HepG2 (cell line): ENCODE data around the gene SDK2. TPM values are rescaled to one million over a fixed set of nuclear protein-coding genes. Genes with fewer than 3 reads are reported as not detected.
A peak's percentile ranks its signal among the peaks of the same experiment; 100 is the strongest.

Experiments
- ATF7 ChIP-seq, 2 experiments: fragments of 450-650 bp in 1 of 2; sonication (generic) in 1 of 2; formaldehyde crosslinking in 1 of 2; IDR thresholded peaks; 2 replicates each; pipeline versions ENCODE4 v1.4.0 to v1.6.1; 2016 to 2020; ENCODE audit warnings: antibody characterized with exemption in 1 of 2, mild to moderate bottlenecking in 1 of 2, missing genetic modification reagents in 1 of 2
- BRD4 ChIP-seq: sonication (generic); formaldehyde crosslinking; IDR thresholded peaks from 2 replicates; pipeline ENCODE4 v1.4.0; 2020; ENCODE audit warnings: missing genetic modification reagents
- CREB1 ChIP-seq, 2 experiments: fragments of 450-650 bp in 1 of 2; IDR thresholded peaks; 2 replicates each; pipeline ENCODE4 v1.6.1; 2016 to 2017; ENCODE audit warnings: control low read depth in 1 of 2, mild to moderate bottlenecking in 1 of 2, missing compliant biosample characterization in 1 of 2, missing genetic modification characterization in 1 of 2
- FOXP1 ChIP-seq, 2 experiments: fragments of 450-650 bp in 1 of 2; IDR thresholded peaks; 2 replicates each; pipeline ENCODE4 v1.6.1; 2017 to 2018; ENCODE audit warnings: antibody characterized with exemption in 1 of 2
- HINFP ChIP-seq: sonication (generic); formaldehyde crosslinking; IDR thresholded peaks from 2 replicates; pipeline ENCODE4 v1.4.0; 2020; ENCODE audit warnings: low read depth, mild to moderate bottlenecking, missing genetic modification reagents
- HMGXB3 ChIP-seq: sonication (generic); formaldehyde crosslinking; IDR thresholded peaks from 2 replicates; pipeline ENCODE4 v1.4.0; 2020; ENCODE audit warnings: missing genetic modification reagents, borderline replicate concordance
- MAX ChIP-seq: IDR thresholded peaks from 2 replicates; pipeline ENCODE4 v1.6.1; 2012; ENCODE audit warnings: inconsistent platforms
- NONO ChIP-seq, 2 experiments: fragments of 450-650 bp in 1 of 2; sonication (generic) in 1 of 2; formaldehyde crosslinking in 1 of 2; IDR thresholded peaks in 1 of 2; conservative IDR thresholded peaks in 1 of 2; 2 replicates each; pipeline versions ENCODE4 v1.6.1 to v1.8.0; 2017 to 2022; ENCODE audit warnings: mild to moderate bottlenecking in 1 of 2, missing genetic modification reagents in 1 of 2, moderate library complexity in 1 of 2
- PHF5A ChIP-seq: IDR thresholded peaks from one replicate; pipeline ENCODE4 v1.6.1; 2018; ENCODE audit warnings: low read depth, missing genetic modification reagents; ENCODE audit not compliant: unreplicated experiment
- SMAD3 ChIP-seq: sonication (generic); formaldehyde crosslinking; IDR thresholded peaks from 2 replicates; pipeline ENCODE4 v1.4.0; 2020; ENCODE audit warnings: missing genetic modification reagents
- STAT6 ChIP-seq: sonication (generic); formaldehyde crosslinking; IDR thresholded peaks from 2 replicates; pipeline ENCODE4 v1.4.0; 2020; ENCODE audit warnings: missing genetic modification reagents, mild to moderate bottlenecking, borderline replicate concordance
- TOE1 ChIP-seq: sonication (generic); formaldehyde crosslinking; IDR thresholded peaks from 2 replicates; pipeline ENCODE4 v1.4.0; 2020; ENCODE audit warnings: mild to moderate bottlenecking, missing genetic modification reagents
- ZMYM4 ChIP-seq: sonication (generic); formaldehyde crosslinking; IDR thresholded peaks from 2 replicates; pipeline ENCODE4 v1.8.1; 2023; ENCODE audit warnings: mild to moderate bottlenecking, missing genetic modification reagents
- ZNF136 ChIP-seq: sonication (generic); formaldehyde crosslinking; IDR thresholded peaks from 2 replicates; pipeline ENCODE4 v1.8.1; 2022; ENCODE audit warnings: low read depth, mild to moderate bottlenecking, moderate library complexity, missing genetic modification reagents
- ZNF234 ChIP-seq: sonication (generic); formaldehyde crosslinking; conservative IDR thresholded peaks from 2 replicates; pipeline ENCODE4 v1.5.1; 2020; ENCODE audit warnings: mild to moderate bottlenecking, missing genetic modification reagents
- ZNF691 ChIP-seq: sonication (generic); formaldehyde crosslinking; IDR thresholded peaks from 2 replicates; pipeline ENCODE4 v1.4.0; 2020; ENCODE audit warnings: missing genetic modification reagents, low read depth, mild to moderate bottlenecking, borderline replicate concordance
- polyA plus RNA-seq, 8 experiments: library from polyadenylated mRNA; depleted of rRNA in 3 of 8; stranded (reverse) in 7 of 8; unstranded in 1 of 8; fragments of >200 nt; fragmentation: Illumina TruSeq in 4 of 8; extraction: Trizol in 4 of 8; gene quantifications; 2 replicates each; pipeline versions ENCODE4 v1.2.1 to v1.2.3, GENCODE V29; 2011 to 2016; ENCODE audit warnings: low read depth in 4 of 8, missing spikeins in 1 of 8, mixed read lengths in 1 of 8; ENCODE audit not compliant: insufficient read depth in 1 of 8
- total RNA-seq, 5 experiments: library from RNA; depleted of rRNA; stranded (reverse); fragments of >200 nt; fragmentation: Illumina TruSeq; extraction: Trizol; gene quantifications; 2 replicates each; pipeline ENCODE4 v1.2.3, GENCODE V29; 2016; ENCODE audit warnings: low read depth in 1 of 5

SDK2 gene
- total and polyA plus RNA-seq, 2 of the 13 experiments (the other 11 are each of a cell fraction or from before 2014, with no cell fraction given) = not detected

GRCh38 chr17:73308017-73308823 is 336.0 kb downstream of the SDK2 start (continued):
- TF ChIP-seq ZNF691 (CRISPR knock-in tag) = 0 out of 2 replicates have a peak, but pooled peaks have one; percentile 51
- TF ChIP-seq HMGXB3 (CRISPR knock-in tag) = peak; percentile 84; the same call in 1 of the 2 replicates
- TF ChIP-seq ZNF136 = 0 out of 2 replicates have a peak, but pooled peaks have one; percentile 22
- TF ChIP-seq STAT6 (CRISPR knock-in tag) = peak; percentile 87; the same call in 1 of the 2 replicates
- no peak for TF ChIP-seq TOE1
- TF ChIP-seq SMAD3 (CRISPR knock-in tag) = peak; percentile 78
- peak; percentile 38 for TF ChIP-seq ZMYM4 (CRISPR knock-in tag)
- TF ChIP-seq CREB1 (IDR thresholded peaks at IDR 0.05) = no peak
- peak; percentile 66; the same call in 1 of the 2 replicates for TF ChIP-seq CREB1 (CRISPR knock-in tag; IDR thresholded peaks at IDR 0.05)
- TF ChIP-seq NONO (IDR thresholded peaks at IDR 0.05) = no peak
- TF ChIP-seq NONO (CRISPR knock-in tag; conservative IDR thresholded peaks at IDR 0.05) = peak; percentile 82
- TF ChIP-seq MAX = 0 out of 2 replicates have a peak, but pooled peaks have one; percentile 48
- TF ChIP-seq ZNF234 (CRISPR knock-in tag) = no peak
- no peak for TF ChIP-seq ATF7 (IDR thresholded peaks at IDR 0.05)
- TF ChIP-seq ATF7 (CRISPR knock-in tag; IDR thresholded peaks at IDR 0.05) = no peak; the same call in 1 of the 2 replicates
- TF ChIP-seq FOXP1 (IDR thresholded peaks at IDR 0.05) = no peak
- TF ChIP-seq FOXP1 (CRISPR knock-in tag; IDR thresholded peaks at IDR 0.05) = peak; percentile 63; the same call in 1 of the 2 replicates
- TF ChIP-seq BRD4 = peak; percentile 83
- TF ChIP-seq HINFP (CRISPR knock-in tag) = peak; percentile 81
- TF ChIP-seq PHF5A = peak; percentile 75
